Kidney epithelial cell (primary cell): ENCODE measurements around the gene ZNF326. TPM values are rescaled to one million over a fixed set of nuclear protein-coding genes. Genes with fewer than 3 reads are reported as not detected.
A peak's percentile ranks its signal among the peaks of the same experiment; 100 is the strongest.
"Not testable (repeated sequence)": the region's sequence is repeated elsewhere in the genome, so short reads cannot be mapped to it uniquely, and the experiment has no call there.

ENCODE experiments used
- DNase-seq: peaks from one replicate; pipeline ENCODE4 v3.0.0-alpha.2; 2010; ENCODE audit warnings: low read depth
- H3K27me3 ChIP-seq: 2 replicates; pipeline ENCODE4 v1.6.0; 2011; ENCODE audit warnings: low read length; ENCODE audit not compliant: control insufficient read depth, insufficient read depth
- H3K36me3 ChIP-seq: 2 replicates; pipeline ENCODE4 v1.5.1; 2011; ENCODE audit warnings: low read length; ENCODE audit not compliant: control insufficient read depth, insufficient read depth
- H3K4me3 ChIP-seq: 2 replicates; pipeline ENCODE4 v1.5.1; 2011; ENCODE audit warnings: low read depth, mild to moderate bottlenecking, control low read depth, low read length
- total RNA-seq: library from RNA; depleted of rRNA; stranded (reverse); fragments of >200 nt; gene quantifications from 2 replicates; pipeline ENCODE4 v1.2.3, GENCODE V29; 2015
- TF ChIP-seq, protein P1 (sequence below): IDR thresholded peaks from 2 replicates; pipeline ENCODE4 v1.5.1; 2011; ENCODE audit warnings: mild to moderate bottlenecking, moderate library complexity, low read length, control low read depth, inconsistent platforms; ENCODE audit not compliant: insufficient read depth, poor library complexity, severe bottlenecking

Gene ZNF326
- total RNA-seq, 1 donor from 2014 or later, result 9.5 TPM

DNA sequence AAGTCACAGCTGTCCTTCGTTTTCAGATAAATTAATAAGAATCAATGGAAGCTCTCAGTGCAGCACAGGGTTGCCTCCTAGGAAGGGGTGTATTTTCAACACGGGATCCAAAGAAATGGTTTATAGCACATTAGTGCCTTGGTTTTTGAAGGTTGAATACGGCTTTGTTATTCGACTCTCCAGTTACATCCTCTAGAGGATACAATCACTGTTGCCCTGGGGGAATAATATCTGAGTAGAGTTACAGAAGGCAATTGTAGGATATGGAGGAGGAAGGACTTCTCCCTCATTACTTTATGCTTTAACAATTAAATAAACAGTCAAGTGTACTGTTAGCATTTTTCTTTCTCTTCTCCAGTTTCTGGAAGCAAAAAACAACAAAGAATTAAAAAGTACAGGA, 14.3 kb upstream of the ZNF326 start:
- TF ChIP-seq, protein P1, sequence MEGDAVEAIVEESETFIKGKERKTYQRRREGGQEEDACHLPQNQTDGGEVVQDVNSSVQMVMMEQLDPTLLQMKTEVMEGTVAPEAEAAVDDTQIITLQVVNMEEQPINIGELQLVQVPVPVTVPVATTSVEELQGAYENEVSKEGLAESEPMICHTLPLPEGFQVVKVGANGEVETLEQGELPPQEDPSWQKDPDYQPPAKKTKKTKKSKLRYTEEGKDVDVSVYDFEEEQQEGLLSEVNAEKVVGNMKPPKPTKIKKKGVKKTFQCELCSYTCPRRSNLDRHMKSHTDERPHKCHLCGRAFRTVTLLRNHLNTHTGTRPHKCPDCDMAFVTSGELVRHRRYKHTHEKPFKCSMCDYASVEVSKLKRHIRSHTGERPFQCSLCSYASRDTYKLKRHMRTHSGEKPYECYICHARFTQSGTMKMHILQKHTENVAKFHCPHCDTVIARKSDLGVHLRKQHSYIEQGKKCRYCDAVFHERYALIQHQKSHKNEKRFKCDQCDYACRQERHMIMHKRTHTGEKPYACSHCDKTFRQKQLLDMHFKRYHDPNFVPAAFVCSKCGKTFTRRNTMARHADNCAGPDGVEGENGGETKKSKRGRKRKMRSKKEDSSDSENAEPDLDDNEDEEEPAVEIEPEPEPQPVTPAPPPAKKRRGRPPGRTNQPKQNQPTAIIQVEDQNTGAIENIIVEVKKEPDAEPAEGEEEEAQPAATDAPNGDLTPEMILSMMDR, result no peak
- no peak for DNase-seq
- H3K27me3 ChIP-seq, result no peaks in the 10 kb centered on the region
- no peak overlapping the region for H3K4me3 ChIP-seq
- H3K36me3 ChIP-seq, result no peaks in the 10 kb centered on the region

DNA sequence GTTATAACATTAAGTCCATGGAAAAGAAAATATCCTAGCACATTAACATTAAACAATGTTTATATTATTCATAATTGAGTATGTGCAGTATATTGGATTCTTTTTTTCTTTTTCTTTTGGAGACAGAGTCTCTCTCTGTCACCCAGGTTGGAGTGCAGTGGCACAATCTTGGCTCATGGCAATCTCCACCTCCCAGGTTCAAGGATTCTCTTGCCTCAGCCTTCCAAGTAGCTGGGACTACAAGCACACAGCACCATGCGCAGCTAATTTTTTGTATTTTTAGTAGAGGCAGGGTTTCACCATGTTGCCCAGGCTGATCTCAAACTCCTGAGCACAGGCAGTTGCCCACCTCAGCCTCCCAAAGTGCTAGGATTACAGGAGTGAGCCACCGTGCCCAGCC, 12.1 kb upstream of the ZNF326 start:
- H3K27me3 ChIP-seq, DNase-seq, H3K36me3 ChIP-seq, H3K4me3 ChIP-seq: not testable (repeated sequence)

DNA sequence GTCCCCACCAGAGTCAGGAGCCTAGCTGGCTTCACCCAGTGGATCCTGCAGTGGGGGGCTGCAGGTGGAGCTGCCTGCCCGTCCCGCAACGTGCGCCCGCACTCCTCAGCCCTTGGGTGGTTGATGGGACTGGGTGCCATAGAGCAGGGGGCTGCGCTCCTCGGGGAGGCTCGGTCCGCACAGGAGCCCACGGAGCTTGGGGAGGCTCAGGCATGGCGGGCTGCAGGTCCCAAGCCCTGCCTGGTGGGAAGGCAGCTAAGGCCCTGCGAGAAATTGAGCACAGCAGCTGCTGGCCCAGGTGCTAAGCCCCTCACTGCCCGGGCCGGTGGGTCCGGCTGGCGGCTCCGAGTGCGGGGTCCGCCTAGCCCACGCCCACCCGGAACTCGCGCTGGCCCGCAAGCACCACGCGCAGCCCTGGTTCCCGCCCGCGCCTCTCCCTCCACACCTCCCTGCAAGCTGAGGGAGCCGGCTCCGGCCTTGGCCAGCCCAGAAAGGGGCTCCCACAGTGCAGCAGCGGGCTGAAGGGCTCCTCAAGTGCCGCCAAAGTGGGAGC, 10.3 kb upstream of the ZNF326 start:
- not testable (repeated sequence) for DNase-seq, H3K27me3 ChIP-seq, H3K36me3 ChIP-seq, H3K4me3 ChIP-seq

DNA sequence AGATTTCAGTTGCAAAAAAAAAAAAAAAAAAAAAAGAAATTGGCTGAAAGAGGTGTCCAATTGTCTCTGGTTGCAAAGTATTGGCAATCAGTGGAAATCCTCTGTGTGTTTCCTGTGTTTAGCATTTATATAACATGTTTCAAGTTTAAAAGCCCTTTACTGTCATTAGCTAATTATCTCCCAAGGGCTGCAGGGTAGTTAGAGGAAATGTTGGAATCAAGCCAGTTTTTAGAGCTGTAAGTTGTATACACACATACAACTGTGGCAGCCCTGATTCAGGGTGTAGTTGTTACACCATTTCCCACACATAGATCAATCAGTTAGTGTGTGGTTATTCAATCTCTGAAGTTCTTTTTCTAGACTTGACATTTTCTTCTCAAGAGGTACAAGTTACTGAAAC, 8.9 kb upstream of the ZNF326 start:
- Histone ChIP-seq H3K36me3 (no peaks in the 10 kb centered on the region), H3K4me3 (no peak overlapping the region), H3K27me3 (no peaks in the 10 kb centered on the region)
- TF ChIP-seq, protein P1, result no peak
- no peak for DNase-seq

DNA sequence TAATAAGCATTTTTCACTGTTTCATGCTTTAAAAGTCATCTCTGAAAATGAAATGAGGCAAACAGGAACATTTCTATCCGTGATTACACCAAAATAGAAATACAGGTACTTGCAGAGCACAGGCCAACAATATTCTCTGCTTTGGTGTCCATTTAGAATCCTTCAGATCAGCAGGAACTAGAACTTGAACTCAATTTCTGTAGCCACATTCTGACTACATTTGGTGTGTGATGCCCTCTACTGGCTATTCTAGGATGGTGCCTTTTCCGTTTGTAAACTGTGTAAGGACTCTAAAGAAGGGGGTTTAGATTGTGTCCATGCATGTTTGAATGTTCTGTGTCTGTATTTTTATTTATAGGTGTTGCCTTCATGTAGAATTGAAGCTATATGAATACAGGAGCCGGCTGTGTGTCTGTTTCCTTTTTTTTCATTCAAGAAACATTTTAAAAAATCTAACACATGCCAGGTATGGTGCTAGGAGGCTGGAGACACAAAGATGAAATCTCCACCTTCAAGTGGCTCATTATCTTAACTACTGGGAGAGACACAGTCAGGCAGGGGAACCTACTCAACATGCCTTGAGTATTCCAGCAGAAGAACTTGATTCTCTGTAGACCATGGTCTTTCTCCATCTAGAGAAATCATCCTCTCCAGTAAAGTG, 7.6 kb upstream of the ZNF326 start:
- no peaks in the 10 kb centered on the region for H3K36me3 ChIP-seq
- DNase-seq, result peak; percentile 34
- H3K27me3 ChIP-seq, result no peaks in the 10 kb centered on the region
- TF ChIP-seq, protein P1, result peak; percentile 71
- no peak overlapping the region for H3K4me3 ChIP-seq

DNA sequence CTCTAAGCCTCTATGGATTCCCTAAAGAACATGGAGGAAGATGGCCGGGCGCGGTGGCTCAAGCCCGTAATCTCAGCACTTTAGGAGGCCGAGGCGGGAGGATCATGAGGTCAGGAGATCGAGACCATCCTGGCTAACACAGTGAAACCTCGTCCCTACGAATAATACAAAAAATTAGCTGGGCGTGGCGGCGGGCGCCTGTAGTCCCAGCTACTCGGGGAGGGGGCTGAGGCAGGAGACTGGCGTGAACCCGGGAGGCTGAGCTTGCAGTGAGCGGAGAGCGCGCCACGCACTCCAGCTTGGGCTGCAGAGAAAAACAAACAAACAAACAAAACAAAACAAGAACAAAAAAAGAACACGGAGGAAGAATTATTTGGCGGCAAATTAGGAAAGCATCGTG, 5.8 kb upstream of the ZNF326 start:
- DNase-seq, result no peak
- TF ChIP-seq, protein P1, result no peak

DNA sequence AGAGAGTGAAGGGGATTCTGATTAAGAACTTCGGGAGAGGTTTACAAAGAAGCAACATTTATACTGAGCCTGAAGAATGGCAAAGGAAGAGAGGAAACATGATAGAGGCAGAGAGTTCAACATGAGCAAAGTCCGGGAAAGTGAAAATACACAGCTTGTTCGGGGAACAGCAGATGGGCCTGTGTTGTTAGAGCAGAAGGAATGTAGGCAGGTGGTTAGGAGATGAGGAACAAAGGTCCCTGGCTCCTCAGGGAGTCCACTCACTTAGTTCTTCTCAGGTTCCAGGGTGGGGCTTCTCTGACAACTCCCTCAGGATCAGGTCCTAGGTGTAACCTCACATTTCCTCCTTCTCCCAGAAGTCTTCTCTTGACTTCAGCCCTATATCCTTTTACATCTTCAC, 5.1 kb upstream of the ZNF326 start:
- no peaks in the 10 kb centered on the region for H3K36me3 ChIP-seq
- TF ChIP-seq, protein P1, result no peak
- no peaks in the 10 kb centered on the region for H3K27me3 ChIP-seq
- H3K4me3 ChIP-seq, result no peak overlapping the region
- no peak for DNase-seq

More for the DNA sequence above, 5.8 kb upstream of the ZNF326 start:
- Histone ChIP-seq H3K36me3 (no peaks in the 10 kb centered on the region), H3K4me3 (no peak overlapping the region), H3K27me3 (no peaks in the 10 kb centered on the region)
